Fibroblast of lung (primary cell): Measurements from ENCODE around the gene SPAG7.

ENCODE experiments used
- EZH2 ChIP-seq: IDR thresholded peaks from 2 replicates; pipeline ENCODE4 v1.5.1; 2012; ENCODE audit warnings: low read length, control low read depth, mild to moderate bottlenecking; ENCODE audit errors: missing control alignments
- TF ChIP-seq, protein P1 (sequence below), 2 donors: IDR thresholded peaks in 1 of 2; conservative IDR thresholded peaks in 1 of 2; 1 replicate in 1 of 2; 2 replicates in 1 of 2; pipeline ENCODE4 v1.5.1; 2011 to 2012; ENCODE audit warnings: low read length in 2 of 2, control low read depth in 1 of 2, inconsistent platforms in 1 of 2, low read depth in 1 of 2, mild to moderate bottlenecking in 1 of 2

DNA sequence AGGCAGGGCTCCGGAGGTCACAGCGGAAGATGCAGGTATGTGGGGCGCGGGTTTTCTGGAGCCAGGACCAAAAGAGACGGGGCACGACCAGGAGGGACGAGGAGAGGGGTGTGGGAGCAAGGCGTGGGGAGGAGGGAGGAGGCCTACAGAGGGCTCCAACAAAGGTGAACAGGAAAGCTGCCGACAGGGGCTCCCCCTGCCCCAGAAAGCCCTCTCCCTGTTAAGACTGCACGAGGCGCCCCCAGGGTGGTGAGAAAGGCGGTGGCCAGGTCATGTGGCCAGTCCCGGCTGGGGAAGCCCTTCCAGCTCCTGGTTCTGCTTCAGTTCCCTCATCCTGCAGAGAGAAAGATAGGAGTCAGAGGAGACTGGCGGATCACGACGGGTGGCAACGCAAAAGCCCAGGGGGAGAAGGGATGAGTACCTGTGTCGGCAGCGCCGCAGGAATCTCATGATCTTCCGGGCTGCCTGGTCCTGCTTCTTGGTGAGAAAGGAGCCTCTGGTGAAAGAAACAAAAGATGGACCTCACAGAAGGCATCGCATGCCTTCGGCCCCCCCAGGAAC is 949 bp upstream of the SPAG7 start:
- TF ChIP-seq, protein P1, sequence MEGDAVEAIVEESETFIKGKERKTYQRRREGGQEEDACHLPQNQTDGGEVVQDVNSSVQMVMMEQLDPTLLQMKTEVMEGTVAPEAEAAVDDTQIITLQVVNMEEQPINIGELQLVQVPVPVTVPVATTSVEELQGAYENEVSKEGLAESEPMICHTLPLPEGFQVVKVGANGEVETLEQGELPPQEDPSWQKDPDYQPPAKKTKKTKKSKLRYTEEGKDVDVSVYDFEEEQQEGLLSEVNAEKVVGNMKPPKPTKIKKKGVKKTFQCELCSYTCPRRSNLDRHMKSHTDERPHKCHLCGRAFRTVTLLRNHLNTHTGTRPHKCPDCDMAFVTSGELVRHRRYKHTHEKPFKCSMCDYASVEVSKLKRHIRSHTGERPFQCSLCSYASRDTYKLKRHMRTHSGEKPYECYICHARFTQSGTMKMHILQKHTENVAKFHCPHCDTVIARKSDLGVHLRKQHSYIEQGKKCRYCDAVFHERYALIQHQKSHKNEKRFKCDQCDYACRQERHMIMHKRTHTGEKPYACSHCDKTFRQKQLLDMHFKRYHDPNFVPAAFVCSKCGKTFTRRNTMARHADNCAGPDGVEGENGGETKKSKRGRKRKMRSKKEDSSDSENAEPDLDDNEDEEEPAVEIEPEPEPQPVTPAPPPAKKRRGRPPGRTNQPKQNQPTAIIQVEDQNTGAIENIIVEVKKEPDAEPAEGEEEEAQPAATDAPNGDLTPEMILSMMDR (conservative IDR thresholded peaks at IDR 0.05 in 1 of 2, IDR thresholded peaks at IDR 0.05 in 1 of 2; ENCODE audit: low read depth in 1 of 2, low read length in 2 of 2): no peak
- no peak for TF ChIP-seq EZH2
